Thoracic aorta (tissue), 2 donors: ENCODE data around the gene ITSN2. TPM values are rescaled to one million over a fixed set of nuclear protein-coding genes. Genes with fewer than 3 reads are reported as not detected.

Experiments
- ATAC-seq: fragments of 150-250 bp; one replicate; pipeline ENCODE4 v1.8.0; 2017; ENCODE audit warnings: low read depth; ENCODE audit not compliant: insufficient number of reproducible peaks, low FRiP score
- DNase-seq: peaks from one replicate; pipeline ENCODE4 v3.0.0-alpha.2; 2020; ENCODE audit warnings: low spot score
- H3K27ac ChIP-seq, 2 donors: fragments of 200-600 bp; sonication (generic); 1 replicate in 1 of 2; 2 replicates in 1 of 2; pipeline ENCODE4 v1.5.1; 2016; ENCODE audit warnings: mild to moderate bottlenecking in 2 of 2, moderate library complexity in 2 of 2
- H3K27me3 ChIP-seq: fragments of 200-600 bp; sonication (generic); replicated peaks from 2 replicates; pipeline ENCODE4 v1.6.0; 2016; ENCODE audit warnings: mild to moderate bottlenecking; ENCODE audit not compliant: insufficient read depth
- H3K36me3 ChIP-seq: fragments of 200-600 bp; sonication (generic); one replicate; pipeline ENCODE4 v1.5.1; 2016
- H3K4me1 ChIP-seq, 2 donors: fragments of 200-600 bp; sonication (generic); 1 replicate in 1 of 2; 2 replicates in 1 of 2; pipeline versions ENCODE4 v1.5.1 to v1.6.0; 2016; ENCODE audit warnings: low read depth in 2 of 2, mild to moderate bottlenecking in 1 of 2; ENCODE audit not compliant: control insufficient read depth in 1 of 2
- H3K4me3 ChIP-seq: fragments of 200-600 bp; sonication (generic); 2 replicates; pipeline ENCODE4 v1.5.1; 2016; ENCODE audit warnings: mild to moderate bottlenecking
- H3K9me3 ChIP-seq: fragments of 200-600 bp; sonication (generic); 2 replicates; pipeline ENCODE4 v1.5.1; 2016
- CTCF ChIP-seq: fragments of 200-600 bp; sonication (generic); IDR thresholded peaks from one replicate; pipeline ENCODE4 v1.5.1; 2019; ENCODE audit warnings: antibody characterized with exemption
- total RNA-seq, 2 donors: library from RNA; depleted of rRNA; stranded (reverse); fragments of >200 nt; gene quantifications; one replicate each; pipeline versions ENCODE4 v1.1.0 to v1.2.3, GENCODE V29; 2016

The ITSN2 gene
- total RNA-seq, 2 donors from 2014 or later: 64.0 to 121 TPM

DNA sequence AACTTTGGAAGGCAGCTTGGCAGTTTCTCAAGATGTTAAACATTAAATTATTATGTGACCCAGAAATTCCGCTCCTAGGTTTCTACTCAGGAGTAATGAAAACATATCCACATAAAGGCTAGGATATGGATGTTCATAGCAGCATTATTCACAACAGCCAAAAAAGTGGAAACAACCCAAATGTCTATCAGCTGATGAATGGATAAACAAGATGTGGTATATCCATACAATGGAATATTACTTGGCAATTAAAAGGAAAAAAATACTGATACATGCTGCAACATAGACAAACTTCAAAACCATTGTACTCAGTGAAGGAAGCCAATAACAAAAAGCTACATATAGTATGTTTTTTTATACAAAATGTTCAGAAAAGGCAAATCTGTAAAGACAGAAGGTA lies 197.8 kb downstream of the ITSN2 start:
- DNase-seq (no peak), ATAC-seq (no peak)
- no peaks in the 10 kb centered on the region for H3K27me3 ChIP-seq
- H3K9me3 ChIP-seq: no peaks in the 10 kb centered on the region
- H3K4me1 ChIP-seq: no peaks in the 10 kb centered on the region
- H3K36me3 ChIP-seq: peaks cover 6% of the 10 kb centered on the region
- no peak for TF ChIP-seq CTCF
- no peak overlapping the region for H3K4me3 ChIP-seq
- no peak overlapping the region for H3K27ac ChIP-seq

DNA sequence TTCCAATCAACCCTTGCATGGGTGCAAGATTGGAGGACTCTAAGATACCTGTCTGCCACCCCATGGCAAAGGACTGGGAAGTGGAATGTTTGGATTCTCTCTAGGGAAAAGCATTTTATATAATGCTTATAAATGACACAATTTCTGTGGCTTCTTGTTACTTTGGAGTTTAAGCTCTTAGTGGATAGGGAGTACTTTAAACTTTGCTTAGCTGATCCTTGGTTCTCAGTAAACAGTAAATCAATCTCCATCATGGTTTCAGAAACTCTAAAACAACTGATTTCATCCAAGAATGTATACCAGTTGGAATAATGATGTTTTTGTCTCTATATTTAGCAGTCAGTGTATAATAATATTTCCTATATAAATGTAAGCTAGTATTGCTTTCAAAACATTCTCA lies 199.6 kb downstream of the ITSN2 start:
- Histone ChIP-seq H3K36me3 (peaks cover 6% of the 10 kb centered on the region), H3K4me3 (no peak overlapping the region), H3K27ac (no peak overlapping the region), H3K9me3 (no peaks in the 10 kb centered on the region), H3K4me1 (no peaks in the 10 kb centered on the region), H3K27me3 (no peaks in the 10 kb centered on the region)
- TF ChIP-seq CTCF: no peak
- DNase-seq: no peak
- ATAC-seq: no peak

DNA sequence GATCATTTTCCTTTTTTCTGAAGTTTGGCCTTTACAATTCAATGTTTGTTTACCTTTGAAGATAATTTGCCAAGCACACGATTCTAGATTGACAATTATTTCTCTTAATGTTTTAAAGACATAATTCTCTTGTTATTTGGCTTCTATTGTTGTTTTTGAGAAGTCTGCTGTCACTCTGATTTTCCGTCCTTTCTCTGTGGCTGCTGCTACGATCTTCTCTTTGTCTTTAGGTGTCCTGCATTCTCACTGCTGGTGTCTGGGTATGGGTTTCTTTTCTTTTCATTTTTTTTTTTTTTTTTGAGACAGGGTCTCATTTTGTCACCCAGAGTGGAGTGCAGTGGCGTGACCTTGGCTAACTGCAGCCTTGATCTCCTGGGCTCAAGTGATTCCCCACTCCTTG lies 200.6 kb downstream of the ITSN2 start:
- TF ChIP-seq CTCF: no peak
- H3K9me3 ChIP-seq: no peaks in the 10 kb centered on the region
- DNase-seq (no peak), ATAC-seq (no peak)
- peaks cover 6% of the 10 kb centered on the region for H3K36me3 ChIP-seq
- no peak overlapping the region for H3K27ac ChIP-seq
- no peak overlapping the region for H3K4me3 ChIP-seq
- H3K4me1 ChIP-seq: no peaks in the 10 kb centered on the region
- no peaks in the 10 kb centered on the region for H3K27me3 ChIP-seq

DNA sequence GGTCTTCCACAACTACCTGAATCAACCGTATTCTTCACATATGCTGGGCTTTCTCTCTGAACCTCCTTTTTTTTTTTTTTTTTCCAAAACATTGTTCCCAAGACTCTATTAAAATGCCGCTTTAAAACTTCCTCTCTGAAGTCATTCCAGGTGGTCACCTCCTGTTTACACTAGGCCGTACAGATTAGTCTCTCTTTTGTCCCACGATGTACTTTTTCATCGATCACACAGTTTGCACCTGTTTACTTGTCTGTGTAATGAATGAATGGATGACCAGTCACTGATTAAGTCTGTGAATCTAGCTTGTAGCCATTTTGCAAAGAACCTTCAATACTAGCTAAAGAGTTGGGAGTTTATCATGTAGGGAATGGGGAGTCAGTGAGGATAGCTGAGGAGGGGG lies 202.2 kb downstream of the ITSN2 start:
- Histone ChIP-seq H3K27me3 (no peaks in the 10 kb centered on the region), H3K27ac (no peak overlapping the region), H3K4me3 (no peak overlapping the region), H3K9me3 (no peaks in the 10 kb centered on the region), H3K4me1 (no peaks in the 10 kb centered on the region), H3K36me3 (peaks cover 6% of the 10 kb centered on the region)
- no peak for DNase-seq
- ATAC-seq: no peak
- TF ChIP-seq CTCF: no peak

DNA sequence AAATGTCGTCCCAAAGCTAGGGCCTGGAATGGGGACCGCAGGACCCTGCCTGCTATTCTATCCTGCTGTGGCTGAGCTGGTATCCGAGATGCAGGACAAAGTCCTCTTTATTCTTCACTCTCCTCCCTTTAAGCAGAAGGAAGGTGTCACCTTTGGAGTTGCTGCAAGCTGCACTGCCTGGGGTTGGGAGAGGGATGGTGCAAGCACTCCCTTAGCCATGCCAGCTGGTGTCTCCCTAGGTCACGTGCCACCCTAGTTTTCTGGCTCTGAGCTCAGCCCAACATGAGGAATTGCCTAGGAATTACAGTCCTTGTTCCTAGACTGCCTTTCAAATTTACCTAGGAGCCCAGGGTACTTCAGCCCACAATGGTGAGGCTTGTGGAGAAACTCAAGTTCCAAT lies 206.9 kb downstream of the ITSN2 start:
- no peaks in the 10 kb centered on the region for H3K4me1 ChIP-seq
- H3K9me3 ChIP-seq: no peaks in the 10 kb centered on the region
- ATAC-seq (no peak), DNase-seq (no peak)
- no peak for TF ChIP-seq CTCF
- peaks cover 3% of the 10 kb centered on the region for H3K36me3 ChIP-seq
- no peak overlapping the region for H3K27ac ChIP-seq
- no peaks in the 10 kb centered on the region for H3K27me3 ChIP-seq
- no peak overlapping the region for H3K4me3 ChIP-seq

Other genes with a start within 250 kb of the ITSN2 start
- 1 to 10 TPM in 1 of 2 donors, not detected in 1; 1.9 TPM for gene PFN4, start 237.2 kb downstream of the ITSN2 start, total RNA-seq
- 100 to 1,000 TPM in 1 of 2 donors, 10 to 100 TPM in 1; 23.6 to 114 TPM for gene FAM228B, start 237.1 kb downstream of the ITSN2 start, total RNA-seq
- gene FAM228A, start 185.5 kb downstream of the ITSN2 start, total RNA-seq: under 1 TPM; 0.81 to 0.92 TPM
- 10 to 100 TPM; 34.9 to 58.3 TPM for gene NCOA1, start 130.7 kb upstream of the ITSN2 start, total RNA-seq